ENCODE measurements around the gene PPP2R5D. TPM values are rescaled to one million over a fixed set of nuclear protein-coding genes. Genes with fewer than 3 reads are reported as not detected.

The PPP2R5D gene
- total and polyA plus RNA-seq, 4 experiments from 2014 or later, result 22.3 to 38.0 (median 33.7) TPM

DNA sequence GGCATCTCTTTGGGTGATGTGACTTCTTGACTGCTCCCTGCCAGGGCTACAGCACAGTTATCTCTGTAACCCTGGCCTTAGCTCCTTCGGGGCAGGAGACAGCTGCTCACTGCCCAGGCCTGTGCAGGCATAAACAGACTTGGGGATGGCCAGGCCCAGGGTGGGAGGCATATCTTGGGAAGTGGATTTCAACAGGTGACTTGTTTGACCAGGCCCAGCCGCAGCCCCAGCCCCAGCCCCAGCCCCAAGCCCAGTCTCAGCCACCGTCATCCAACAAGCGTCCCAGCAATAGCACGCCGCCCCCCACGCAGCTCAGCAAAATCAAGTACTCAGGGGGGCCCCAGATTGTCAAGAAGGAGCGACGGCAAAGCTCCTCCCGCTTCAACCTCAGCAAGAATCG, 21.9 kb downstream of the PPP2R5D start:
- peaks cover 52% of the 10 kb centered on the region for H3K36me3 ChIP-seq (ENCODE audit: insufficient read depth, low read length)
- no peaks in the 10 kb centered on the region for H3K9me3 ChIP-seq (ENCODE audit: control insufficient read depth in 1 of 2, low read length in 2 of 2)
- intact Hi-C loops (cut with micrococcal nuclease), result no loop called here
- CTCF ChIA-PET (ENCODE audit: partially characterized antibody), result interaction anchor here (1.9 kb wide), 1 partner anchor 138 kb away, joined by 8 read pairs; no protein-coding TSS in a partner anchor
- H3K4me3 ChIP-seq (ENCODE audit: low read length in 2 of 2), result no peak overlapping the region
- H3K27ac Mint-ChIP-seq, result peak overlapping the region in 3 of 7 donors; percentile 1 to 74 (median 37)
- H3K9me3 Mint-ChIP-seq, result peaks cover 0 to 2% (median 0%) of the 10 kb centered on the region in 8 donors
- H3K36me3 Mint-ChIP-seq, result peaks cover 14 to 51% of the 10 kb centered on the region in 2 donors
- H3K4me3 Mint-ChIP-seq, result no peak overlapping the region
- H3K4me1 ChIP-seq (ENCODE audit: insufficient read depth, low read length), result no peaks in the 10 kb centered on the region
- DNase-seq, result no peak
- H3K27me3 ChIP-seq (ENCODE audit: insufficient read depth, low read length), result no peaks in the 10 kb centered on the region
- no peak overlapping the region for H3K27ac ChIP-seq (ENCODE audit: low read depth, low read length)
- peaks cover 2 to 6% (median 4%) of the 10 kb centered on the region in 4 donors for H3K4me1 Mint-ChIP-seq
- POLR2A ChIA-PET (ENCODE audit: partially characterized antibody), result interaction anchor here (1.6 kb wide), 2 partner anchors 27 to 77 kb away, joined by 5 to 9 read pairs; partner anchors contain the start of genes CNPY3 and PEX6
- no peaks in the 10 kb centered on the region for H3K27me3 Mint-ChIP-seq

DNA sequence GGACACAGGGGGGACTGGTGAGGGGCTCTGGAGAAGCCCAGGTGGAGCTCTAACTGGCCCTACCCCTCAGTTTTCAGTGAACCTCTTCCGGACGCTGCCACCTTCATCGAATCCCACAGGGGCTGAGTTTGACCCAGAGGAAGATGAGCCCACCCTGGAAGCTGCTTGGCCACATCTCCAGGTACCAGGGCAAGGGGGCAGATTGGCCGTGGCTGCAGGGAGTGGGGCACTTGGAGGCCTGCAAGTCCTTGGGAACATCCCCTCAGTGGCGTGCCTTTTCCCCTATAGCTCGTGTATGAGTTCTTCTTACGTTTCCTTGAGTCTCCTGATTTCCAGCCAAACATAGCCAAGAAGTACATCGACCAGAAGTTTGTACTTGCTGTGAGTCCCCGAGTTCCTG, 22.8 kb downstream of the PPP2R5D start:
- Mint-ChIP-seq H3K4me1 (peaks cover 7 to 12% (median 12%) of the 10 kb centered on the region in 4 donors), H3K27me3 (no peaks in the 10 kb centered on the region), H3K36me3 (peaks cover 14 to 59% of the 10 kb centered on the region in 2 donors), H3K9me3 (peaks cover 0 to 2% (median 0%) of the 10 kb centered on the region in 8 donors), H3K27ac (peak overlapping the region in 1 of 7 donors; percentile 66), H3K4me3 (no peak overlapping the region)
- ChIA-PET CTCF (ENCODE audit: partially characterized antibody) (no interaction called here), POLR2A (ENCODE audit: partially characterized antibody) (interaction anchor here (1.0 to 1.6 kb wide), 3 partner anchors 23 to 77 kb away, joined by 3 to 9 read pairs (median 5); partner anchors contain the start of genes CNPY3, PEX6 and PPP2R5D)
- H3K9me3 ChIP-seq (ENCODE audit: control insufficient read depth in 1 of 2, low read length in 2 of 2), result no peaks in the 10 kb centered on the region
- no peak for DNase-seq
- peaks cover 61% of the 10 kb centered on the region for H3K36me3 ChIP-seq (ENCODE audit: insufficient read depth, low read length)
- no peak overlapping the region for H3K27ac ChIP-seq (ENCODE audit: low read depth, low read length)
- H3K27me3 ChIP-seq (ENCODE audit: insufficient read depth, low read length), result no peaks in the 10 kb centered on the region
- H3K4me1 ChIP-seq (ENCODE audit: insufficient read depth, low read length), result peaks cover 7% of the 10 kb centered on the region
- H3K4me3 ChIP-seq (ENCODE audit: low read length in 2 of 2), result no peak overlapping the region
- intact Hi-C loops (cut with micrococcal nuclease), result no loop called here

DNA sequence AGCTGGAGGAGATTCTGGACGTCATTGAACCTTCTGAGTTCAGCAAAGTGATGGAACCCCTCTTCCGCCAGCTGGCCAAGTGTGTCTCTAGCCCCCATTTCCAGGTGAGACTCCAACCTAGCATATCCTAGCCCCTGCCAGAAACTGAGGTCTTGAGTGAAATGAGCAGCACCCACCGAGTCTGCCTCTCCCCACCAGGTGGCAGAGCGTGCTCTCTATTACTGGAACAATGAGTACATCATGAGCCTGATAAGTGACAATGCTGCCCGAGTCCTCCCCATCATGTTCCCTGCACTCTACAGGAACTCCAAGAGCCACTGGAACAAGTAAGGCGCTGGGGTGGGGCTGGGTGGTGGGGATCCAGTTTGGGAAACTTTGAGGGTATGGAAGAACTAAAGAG, 24.8 kb downstream of the PPP2R5D start:
- DNase-seq, result peak in 2 of 5 donors; percentile 23 to 33
- Histone ChIP-seq H3K4me1 (ENCODE audit: insufficient read depth, low read length) (peaks cover 21% of the 10 kb centered on the region), H3K4me3 (ENCODE audit: low read length in 2 of 2) (no peak overlapping the region), H3K36me3 (ENCODE audit: insufficient read depth, low read length) (peaks cover 55% of the 10 kb centered on the region), H3K27me3 (ENCODE audit: insufficient read depth, low read length) (no peaks in the 10 kb centered on the region), H3K9me3 (ENCODE audit: control insufficient read depth in 1 of 2, low read length in 2 of 2) (no peaks in the 10 kb centered on the region), H3K27ac (ENCODE audit: low read depth, low read length) (no peak overlapping the region)
- peaks cover 14 to 69% of the 10 kb centered on the region in 2 donors for H3K36me3 Mint-ChIP-seq
- no peaks in the 10 kb centered on the region for H3K27me3 Mint-ChIP-seq
- intact Hi-C loops (cut with micrococcal nuclease), result loop anchor here (1.0 kb wide), 1 partner anchor 134 kb away; no protein-coding TSS in a partner anchor
- peaks cover 0 to 4% (median 0%) of the 10 kb centered on the region in 8 donors for H3K9me3 Mint-ChIP-seq
- H3K4me3 Mint-ChIP-seq, result no peak overlapping the region
- peak overlapping the region in 4 of 7 donors; percentile 34 to 73 (median 48) for H3K27ac Mint-ChIP-seq
- CTCF ChIA-PET (ENCODE audit: partially characterized antibody), result interaction anchor here (1.0 to 1.9 kb wide), 3 partner anchors 13 to 134 kb away, joined by 3 to 16 read pairs (median 3); no protein-coding TSS in a partner anchor
- peaks cover 25 to 32% (median 30%) of the 10 kb centered on the region in 4 donors for H3K4me1 Mint-ChIP-seq
- POLR2A ChIA-PET (ENCODE audit: partially characterized antibody), result interaction anchor here (1.0 to 1.9 kb wide), 2 partner anchors 13 to 31 kb away, joined by 4 to 5 read pairs; partner anchors contain the start of genes PEX6 and RRP36

DNA sequence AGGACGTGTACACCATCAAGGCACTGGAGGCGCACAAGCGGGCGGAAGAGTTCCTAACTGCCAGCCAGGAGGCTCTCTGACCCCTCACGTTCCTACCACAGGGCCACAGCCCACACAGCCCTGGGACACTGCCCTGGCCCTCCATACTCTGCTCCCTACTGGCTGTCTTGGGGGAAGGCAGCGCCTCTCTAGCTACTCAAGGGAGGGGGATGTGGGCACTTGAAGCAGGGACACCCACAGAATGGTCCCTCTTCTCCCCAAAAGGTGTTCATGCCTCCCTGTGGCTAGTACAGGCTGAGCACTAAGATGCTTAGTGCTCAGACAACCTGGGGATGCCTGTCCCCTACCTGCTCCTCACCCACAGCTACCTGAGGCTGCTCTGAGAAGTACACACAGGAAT, 26.8 kb downstream of the PPP2R5D start:
- Histone ChIP-seq H3K4me1 (ENCODE audit: insufficient read depth, low read length) (peaks cover 39% of the 10 kb centered on the region), H3K4me3 (ENCODE audit: low read length in 2 of 2) (no peak overlapping the region), H3K27ac (ENCODE audit: low read depth, low read length) (no peak overlapping the region), H3K36me3 (ENCODE audit: insufficient read depth, low read length) (peaks cover 55% of the 10 kb centered on the region), H3K27me3 (ENCODE audit: insufficient read depth, low read length) (no peaks in the 10 kb centered on the region), H3K9me3 (ENCODE audit: control insufficient read depth in 1 of 2, low read length in 2 of 2) (no peaks in the 10 kb centered on the region)
- no peak for DNase-seq
- peak overlapping the region in 4 of 7 donors; percentile 13 to 83 (median 66) for H3K27ac Mint-ChIP-seq
- H3K4me3 Mint-ChIP-seq, result peak overlapping the region in 2 of 8 donors; percentile 6 to 17
- H3K27me3 Mint-ChIP-seq, result no peaks in the 10 kb centered on the region
- H3K4me1 Mint-ChIP-seq, result peaks cover 34 to 51% (median 42%) of the 10 kb centered on the region in 4 donors
- peaks cover 0 to 6% (median 0%) of the 10 kb centered on the region in 8 donors for H3K9me3 Mint-ChIP-seq
- intact Hi-C loops (cut with micrococcal nuclease), result loop anchor here (5.0 kb wide), 2 partner anchors 109 to 264 kb away; partner anchors contain the start of gene TBCC
- CTCF ChIA-PET (ENCODE audit: partially characterized antibody), result interaction anchor here (1.1 to 1.8 kb wide), 3 partner anchors 10 to 133 kb away, joined by 3 to 8 read pairs (median 4); a partner anchor contains a TSS
- POLR2A ChIA-PET (ENCODE audit: partially characterized antibody), result interaction anchor here (0.8 to 1.7 kb wide), 6 partner anchors 23 to 82 kb away, joined by 3 to 7 read pairs (median 4); partner anchors contain the start of genes CNPY3, KLC4, MRPL2 and PEX6
- peaks cover 10 to 69% of the 10 kb centered on the region in 2 donors for H3K36me3 Mint-ChIP-seq

DNA sequence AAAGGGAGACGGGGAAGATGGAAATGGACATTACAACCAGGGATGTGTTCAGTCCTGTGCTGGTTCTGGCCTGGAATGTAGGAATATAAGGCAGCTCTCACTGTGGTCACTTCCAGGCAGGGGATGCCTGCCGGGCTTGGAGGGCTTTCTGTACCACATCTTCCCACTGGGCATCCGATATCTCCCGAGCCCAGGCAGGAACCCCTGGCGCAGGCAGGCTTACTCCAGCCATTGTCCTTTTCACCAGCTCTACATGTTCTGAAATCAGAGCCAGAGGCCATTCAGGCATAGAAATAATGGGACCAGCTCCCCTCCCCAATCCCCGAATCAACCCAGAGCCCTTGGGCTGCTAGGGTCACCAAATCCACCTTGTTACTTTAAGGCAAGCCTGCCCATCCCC, 28.0 kb downstream of the PPP2R5D start:
- DNase-seq, result no peak
- Histone ChIP-seq H3K36me3 (ENCODE audit: insufficient read depth, low read length) (peaks cover 45% of the 10 kb centered on the region), H3K4me3 (ENCODE audit: low read length in 2 of 2) (no peak overlapping the region), H3K27ac (ENCODE audit: low read depth, low read length) (peak overlapping the region; percentile 71), H3K9me3 (ENCODE audit: control insufficient read depth in 1 of 2, low read length in 2 of 2) (no peaks in the 10 kb centered on the region), H3K4me1 (ENCODE audit: insufficient read depth, low read length) (peaks cover 51% of the 10 kb centered on the region), H3K27me3 (ENCODE audit: insufficient read depth, low read length) (no peaks in the 10 kb centered on the region)
- H3K36me3 Mint-ChIP-seq, result peaks cover 8 to 62% of the 10 kb centered on the region in 2 donors
- H3K9me3 Mint-ChIP-seq, result peaks cover 0 to 6% (median 0%) of the 10 kb centered on the region in 8 donors
- H3K4me1 Mint-ChIP-seq, result peaks cover 36 to 62% (median 48%) of the 10 kb centered on the region in 4 donors
- H3K27me3 Mint-ChIP-seq, result no peaks in the 10 kb centered on the region
- CTCF ChIA-PET (ENCODE audit: partially characterized antibody), result interaction anchor here (0.9 to 1.4 kb wide), 2 partner anchors 131 to 132 kb away, joined by 3 to 4 read pairs; no protein-coding TSS in a partner anchor
- intact Hi-C loops (cut with micrococcal nuclease), result loop anchor here (5.0 kb wide), 2 partner anchors 110 to 265 kb away; partner anchors contain the start of gene TBCC
- H3K4me3 Mint-ChIP-seq, result peak overlapping the region; percentile 59 to 97 (median 92)
- POLR2A ChIA-PET (ENCODE audit: partially characterized antibody), result interaction anchor here (1.0 to 5.5 kb wide), 10 partner anchors 9 to 415 kb away, joined by 3 to 73 read pairs (median 6); partner anchors contain the start of genes ABCC10, CNPY3, CUL7 and KLC4
- H3K27ac Mint-ChIP-seq, result peak overlapping the region; percentile 64 to 98 (median 93)

DNA sequence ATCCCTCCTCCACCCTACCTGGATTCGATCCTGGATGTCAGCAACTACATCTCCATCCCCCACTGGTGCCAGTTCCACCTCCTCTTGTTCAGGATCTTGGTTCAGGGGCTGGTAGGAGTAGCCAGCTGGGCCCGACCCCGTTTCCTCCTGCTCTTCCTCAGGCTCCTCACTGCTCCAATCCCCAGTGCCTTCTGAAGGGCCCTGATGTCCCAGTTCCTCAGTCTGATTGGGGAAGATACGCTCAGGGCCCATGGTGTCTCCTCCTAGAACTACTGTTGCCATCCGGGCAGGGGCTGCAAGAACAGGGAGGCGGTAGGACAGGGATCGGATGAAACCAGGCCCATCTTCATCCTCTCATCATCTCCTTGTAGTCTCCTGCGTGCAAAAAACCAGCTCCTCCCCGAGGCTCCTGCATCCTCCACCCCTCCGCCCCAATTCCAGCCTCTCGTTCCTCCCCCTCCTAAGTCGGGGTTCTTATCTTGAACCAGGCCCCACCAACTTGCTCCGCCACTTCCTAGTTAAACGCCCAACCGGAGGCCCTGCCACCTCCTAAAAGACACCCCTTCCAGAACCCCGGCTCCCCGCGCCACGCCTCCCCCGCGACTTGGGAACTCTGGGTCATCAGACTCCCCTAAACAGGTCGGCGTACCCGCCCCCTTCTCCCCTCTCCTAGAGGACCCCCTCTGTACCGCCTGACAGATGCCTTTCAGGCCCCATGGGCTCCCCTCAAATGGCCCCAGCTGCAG, 28.9 kb downstream of the PPP2R5D start:
- POLR2A ChIA-PET (ENCODE audit: partially characterized antibody), result interaction anchor here (0.7 to 5.5 kb wide), 23 partner anchors 8 to 616 kb away, joined by 3 to 73 read pairs (median 5); partner anchors contain the start of genes ABCC10, BICRAL, CNPY3 and CUL7
- Mint-ChIP-seq H3K36me3 (peaks cover 12 to 61% of the 10 kb centered on the region in 2 donors), H3K9me3 (peaks cover 0 to 6% (median 0%) of the 10 kb centered on the region in 8 donors), H3K27ac (peak overlapping the region; percentile 75 to 98 (median 94)), H3K27me3 (no peaks in the 10 kb centered on the region), H3K4me1 (peaks cover 39 to 71% (median 54%) of the 10 kb centered on the region in 4 donors), H3K4me3 (peak overlapping the region; percentile 91 to 97 (median 94))
- DNase-seq, result peak in 1 of 5 donors; percentile 84
- Histone ChIP-seq H3K27me3 (ENCODE audit: insufficient read depth, low read length) (no peaks in the 10 kb centered on the region), H3K9me3 (ENCODE audit: control insufficient read depth in 1 of 2, low read length in 2 of 2) (no peaks in the 10 kb centered on the region), H3K4me3 (ENCODE audit: low read length in 2 of 2) (peak overlapping the region; percentile 75 to 84), H3K36me3 (ENCODE audit: insufficient read depth, low read length) (peaks cover 37% of the 10 kb centered on the region), H3K4me1 (ENCODE audit: insufficient read depth, low read length) (peaks cover 54% of the 10 kb centered on the region), H3K27ac (ENCODE audit: low read depth, low read length) (peak overlapping the region; percentile 71)
- CTCF ChIA-PET (ENCODE audit: partially characterized antibody), result interaction anchor here (0.8 to 2.1 kb wide), 6 partner anchors 11 to 131 kb away, joined by 3 to 7 read pairs (median 4); partner anchors contain the start of genes KLC4 and MRPL2
- intact Hi-C loops (cut with micrococcal nuclease), result loop anchor here (1.0 to 5.0 kb wide), 4 partner anchors 8 to 266 kb away; partner anchors contain the start of genes PEX6, RRP36 and TBCC
